Endothelial cell (in vitro differentiated cells): ENCODE results near the gene TIMP3. TPM values are rescaled to one million over a fixed set of nuclear protein-coding genes. Genes with fewer than 3 reads are reported as not detected.
"Not testable (repeated sequence)": the region's sequence is repeated elsewhere in the genome, so short reads cannot be mapped to it uniquely, and the experiment has no call there.

Source experiments
- DNase-seq: peaks from one replicate; pipeline ENCODE4 v3.0.0; 2021; ENCODE audit warnings: low spot score
- H3K27ac Mint-ChIP-seq: one replicate; pipeline ENCODE4 v1.8.0; 2021; ENCODE audit warnings: mixed read lengths, inconsistent platforms; ENCODE audit not compliant: unreplicated experiment
- H3K27me3 Mint-ChIP-seq: one replicate; pipeline ENCODE4 v1.8.0; 2021; ENCODE audit warnings: mild to moderate bottlenecking, moderate library complexity, mixed read lengths, inconsistent platforms; ENCODE audit not compliant: unreplicated experiment
- H3K36me3 Mint-ChIP-seq: one replicate; pipeline ENCODE4 v1.8.0; 2021; ENCODE audit warnings: mild to moderate bottlenecking, low read depth, mixed read lengths, inconsistent platforms; ENCODE audit not compliant: unreplicated experiment
- H3K4me1 Mint-ChIP-seq: one replicate; pipeline ENCODE4 v1.8.0; 2021; ENCODE audit warnings: mild to moderate bottlenecking, mixed read lengths, inconsistent platforms; ENCODE audit not compliant: unreplicated experiment
- H3K4me3 Mint-ChIP-seq: one replicate; pipeline ENCODE4 v1.8.0; 2021; ENCODE audit warnings: mild to moderate bottlenecking, mixed read lengths, inconsistent platforms; ENCODE audit not compliant: unreplicated experiment
- H3K9me3 Mint-ChIP-seq: one replicate; pipeline ENCODE4 v1.8.0; 2021; ENCODE audit warnings: mixed read lengths, inconsistent platforms; ENCODE audit not compliant: unreplicated experiment
- total RNA-seq: library from RNA; stranded (reverse); fragmentation: NEBNext Ultra II Directional; extraction: Animal tissue kit (Norgen Biotek cat#: 25700); gene quantifications from one replicate; pipeline ENCODE4 v1.2.1, GENCODE V29; 2021; ENCODE audit not compliant: unreplicated experiment
- TF ChIP-seq, protein P1 (sequence below): fragments of 200-600 bp; sonication (generic); IDR thresholded peaks from one replicate; pipeline ENCODE4 v1.5.0; 2021; ENCODE audit warnings: antibody characterized with exemption; ENCODE audit not compliant: unreplicated experiment

The TIMP3 gene
- total RNA-seq, 1 donor from 2014 or later = 73.5 TPM

DNA sequence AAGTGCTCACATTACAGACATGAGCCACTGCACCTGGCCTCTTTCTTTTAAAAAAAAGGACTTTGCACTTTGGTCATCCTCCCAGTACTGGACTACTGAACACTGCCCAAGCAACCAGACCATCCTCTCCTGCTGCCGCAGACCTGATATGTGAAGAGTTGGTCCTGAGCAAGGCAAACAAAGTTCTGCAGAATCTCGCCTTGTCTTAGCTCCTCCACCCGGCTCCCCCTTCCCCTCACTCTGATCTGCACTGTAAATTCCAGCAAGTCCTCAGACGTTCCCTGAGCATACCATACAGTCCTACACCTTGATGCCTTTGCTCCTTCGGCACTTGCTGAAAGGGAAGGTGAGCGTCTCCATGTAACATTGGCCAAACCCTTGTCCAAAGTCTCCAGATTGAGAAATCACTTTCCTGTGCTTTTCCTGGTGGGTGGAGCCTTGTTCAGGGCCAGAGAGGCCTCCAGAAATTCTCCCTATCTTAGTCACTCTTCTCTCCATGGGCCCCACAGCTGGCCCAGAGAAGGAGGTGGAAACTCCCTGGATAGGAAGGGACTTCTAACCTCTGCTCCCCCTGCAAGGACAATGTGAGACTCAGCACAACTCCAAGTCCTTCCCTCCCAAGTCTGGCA is 47.0 kb upstream of the TIMP3 start:
- peak overlapping the region; percentile 73 for H3K27ac Mint-ChIP-seq
- H3K9me3 Mint-ChIP-seq = no peaks in the 10 kb centered on the region
- H3K27me3 Mint-ChIP-seq = peaks cover 1% of the 10 kb centered on the region
- peak overlapping the region; percentile 33 for H3K4me3 Mint-ChIP-seq
- TF ChIP-seq, protein P1, sequence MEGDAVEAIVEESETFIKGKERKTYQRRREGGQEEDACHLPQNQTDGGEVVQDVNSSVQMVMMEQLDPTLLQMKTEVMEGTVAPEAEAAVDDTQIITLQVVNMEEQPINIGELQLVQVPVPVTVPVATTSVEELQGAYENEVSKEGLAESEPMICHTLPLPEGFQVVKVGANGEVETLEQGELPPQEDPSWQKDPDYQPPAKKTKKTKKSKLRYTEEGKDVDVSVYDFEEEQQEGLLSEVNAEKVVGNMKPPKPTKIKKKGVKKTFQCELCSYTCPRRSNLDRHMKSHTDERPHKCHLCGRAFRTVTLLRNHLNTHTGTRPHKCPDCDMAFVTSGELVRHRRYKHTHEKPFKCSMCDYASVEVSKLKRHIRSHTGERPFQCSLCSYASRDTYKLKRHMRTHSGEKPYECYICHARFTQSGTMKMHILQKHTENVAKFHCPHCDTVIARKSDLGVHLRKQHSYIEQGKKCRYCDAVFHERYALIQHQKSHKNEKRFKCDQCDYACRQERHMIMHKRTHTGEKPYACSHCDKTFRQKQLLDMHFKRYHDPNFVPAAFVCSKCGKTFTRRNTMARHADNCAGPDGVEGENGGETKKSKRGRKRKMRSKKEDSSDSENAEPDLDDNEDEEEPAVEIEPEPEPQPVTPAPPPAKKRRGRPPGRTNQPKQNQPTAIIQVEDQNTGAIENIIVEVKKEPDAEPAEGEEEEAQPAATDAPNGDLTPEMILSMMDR = no peak
- H3K4me1 Mint-ChIP-seq = peaks cover 6% of the 10 kb centered on the region
- no peaks in the 10 kb centered on the region for H3K36me3 Mint-ChIP-seq
- no peak for DNase-seq

DNA sequence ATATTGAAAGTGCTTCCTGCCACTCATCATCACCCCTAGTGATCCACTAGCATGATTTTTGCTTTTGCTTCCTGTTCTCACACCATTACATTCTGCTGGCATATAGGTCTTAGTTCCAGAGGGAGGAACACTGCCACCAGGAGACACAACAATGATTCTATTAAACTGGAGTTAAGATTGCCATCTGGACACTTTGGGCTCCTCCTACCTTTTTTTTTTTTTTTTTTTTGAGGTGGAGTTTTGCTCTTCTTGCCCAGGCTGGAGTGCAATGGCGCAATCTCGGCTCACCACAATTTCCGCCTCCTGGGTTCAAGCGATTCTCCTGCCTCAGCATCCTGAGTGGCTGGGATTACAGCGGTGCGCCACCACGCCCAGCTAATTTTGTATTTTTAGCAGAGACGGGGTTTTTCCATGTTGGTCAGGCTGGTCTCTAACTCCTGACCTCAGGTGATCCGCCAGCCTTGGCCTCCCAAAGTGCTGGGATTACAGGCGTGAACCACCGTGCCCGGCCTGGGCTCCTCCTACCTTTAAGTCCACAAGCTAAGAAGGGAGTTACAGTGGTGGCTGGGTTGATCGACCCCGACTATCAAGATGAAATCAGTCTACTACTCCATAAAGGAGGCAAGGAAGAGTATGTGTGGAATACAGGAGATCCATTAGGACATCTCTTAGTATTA is 44.3 kb upstream of the TIMP3 start:
- DNase-seq, H3K27me3 Mint-ChIP-seq, H3K36me3 Mint-ChIP-seq, H3K9me3 Mint-ChIP-seq, H3K4me3 Mint-ChIP-seq, H3K27ac Mint-ChIP-seq: not testable (repeated sequence)
- peaks cover 25% of the 10 kb centered on the region for H3K4me1 Mint-ChIP-seq

DNA sequence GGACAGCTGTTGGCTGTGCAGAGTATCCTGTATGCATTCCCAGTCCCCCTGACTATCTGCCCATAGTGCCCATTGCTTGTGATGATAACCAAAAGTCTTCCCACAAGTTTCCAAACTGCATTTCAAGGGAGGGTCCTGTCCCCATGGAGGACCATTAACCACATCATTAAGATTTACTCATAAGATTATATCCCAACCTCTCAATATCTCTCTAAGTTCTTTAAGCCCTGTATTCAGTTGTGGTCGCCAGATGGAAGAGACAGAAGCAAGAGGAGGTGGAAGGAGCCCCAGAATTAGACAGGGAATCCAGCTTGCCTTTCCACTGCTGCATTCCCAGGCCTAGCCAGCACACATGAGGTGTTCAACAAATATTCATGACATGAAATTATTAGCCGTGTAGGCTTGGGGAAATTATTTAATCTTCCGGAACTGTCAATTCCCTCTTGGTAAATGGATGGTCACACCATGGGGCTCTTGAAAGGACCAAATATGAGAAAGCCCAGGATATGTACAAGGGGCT is 42.6 kb upstream of the TIMP3 start:
- no peaks in the 10 kb centered on the region for H3K9me3 Mint-ChIP-seq
- H3K4me3 Mint-ChIP-seq = no peak overlapping the region
- no peaks in the 10 kb centered on the region for H3K36me3 Mint-ChIP-seq
- peaks cover 6% of the 10 kb centered on the region for H3K27me3 Mint-ChIP-seq
- TF ChIP-seq, protein P1 = no peak
- DNase-seq = no peak
- peaks cover 33% of the 10 kb centered on the region for H3K4me1 Mint-ChIP-seq
- H3K27ac Mint-ChIP-seq = no peak overlapping the region

DNA sequence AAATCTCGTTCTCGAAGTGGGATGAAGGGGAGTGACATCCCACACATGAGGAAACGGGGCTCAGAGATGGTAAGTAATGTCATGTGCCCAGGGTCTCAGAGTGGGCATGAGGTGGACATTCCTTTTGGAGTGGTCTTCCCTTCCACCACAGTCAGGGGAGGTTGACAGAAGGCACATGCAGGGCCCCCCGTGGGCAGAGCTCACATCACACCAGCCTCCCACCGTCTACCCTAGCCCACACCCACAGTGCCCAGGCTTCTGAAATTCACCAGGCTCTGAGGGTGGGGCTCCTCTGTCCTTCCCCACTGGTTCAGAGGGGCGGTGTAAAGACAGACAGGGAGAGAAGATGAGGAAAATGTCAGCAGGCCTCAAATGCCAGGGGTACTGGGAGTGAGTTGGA is 41.1 kb upstream of the TIMP3 start:
- H3K27ac Mint-ChIP-seq = no peak overlapping the region
- H3K4me3 Mint-ChIP-seq = no peak overlapping the region
- peaks cover 39% of the 10 kb centered on the region for H3K4me1 Mint-ChIP-seq
- TF ChIP-seq, protein P1 = no peak
- H3K27me3 Mint-ChIP-seq = peaks cover 7% of the 10 kb centered on the region
- no peaks in the 10 kb centered on the region for H3K9me3 Mint-ChIP-seq
- H3K36me3 Mint-ChIP-seq = no peaks in the 10 kb centered on the region
- DNase-seq = no peak

DNA sequence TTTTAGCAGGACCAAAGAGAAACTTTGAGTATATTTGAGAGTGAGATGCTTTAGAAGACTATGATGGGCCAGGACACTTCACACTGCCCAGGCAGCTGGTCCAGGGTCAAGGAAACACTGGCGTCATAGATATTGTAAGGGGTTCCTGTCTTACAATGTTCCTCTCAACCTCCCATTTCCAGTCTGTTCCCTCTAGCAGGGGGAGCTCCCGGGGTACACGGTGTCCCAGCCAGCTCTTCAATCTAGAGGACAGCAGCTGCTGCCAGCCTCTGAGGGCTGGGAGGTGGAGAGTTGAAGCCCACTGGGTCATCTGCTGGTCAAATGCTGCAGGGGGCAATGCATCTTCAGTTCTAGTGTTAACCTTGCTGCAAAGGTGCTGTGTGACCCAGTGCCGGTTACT is 40.7 kb upstream of the TIMP3 start:
- Mint-ChIP-seq H3K27me3 (peaks cover 9% of the 10 kb centered on the region), H3K9me3 (no peaks in the 10 kb centered on the region), H3K4me1 (peaks cover 42% of the 10 kb centered on the region), H3K36me3 (no peaks in the 10 kb centered on the region), H3K4me3 (no peak overlapping the region), H3K27ac (no peak overlapping the region)
- DNase-seq = no peak
- TF ChIP-seq, protein P1 = no peak
